Body of pancreas (tissue), 4 donors: Measurements from ENCODE around the gene DSE. TPM values are rescaled to one million over a fixed set of nuclear protein-coding genes. Genes with fewer than 3 reads are reported as not detected.
A peak's percentile ranks its signal among the peaks of the same experiment; 100 is the strongest.

Source experiments
- ATAC-seq: fragments of 150-250 bp; one replicate; pipeline ENCODE4 v1.9.1; 2016
- DNase-seq, 4 donors: peaks; one replicate each; pipeline ENCODE4 v3.0.0-alpha.2; 2019
- H3K27ac ChIP-seq, 4 donors: fragments of 200-600 bp; sonication (generic); 1 replicate in 3 of 4; 2 replicates in 1 of 4; pipeline versions ENCODE4 v1.5.1 to v1.6.1; 2016 to 2019; ENCODE audit warnings: mild to moderate bottlenecking in 1 of 4, mixed read lengths in 1 of 4, moderate library complexity in 1 of 4
- H3K27me3 ChIP-seq, 2 donors: fragments of 200-600 bp; sonication (generic); one replicate each; pipeline ENCODE4 v1.6.0; 2016; ENCODE audit warnings: mild to moderate bottlenecking in 1 of 2
- H3K36me3 ChIP-seq, 2 donors: fragments of 200-600 bp; sonication (generic); replicated peaks in 1 of 2; 2 replicates each; pipeline ENCODE4 v1.5.1; 2016; ENCODE audit warnings: low read depth in 2 of 2; ENCODE audit not compliant: insufficient read depth in 1 of 2
- H3K4me1 ChIP-seq: fragments of 200-600 bp; sonication (generic); one replicate; pipeline ENCODE4 v1.6.0; 2016
- H3K4me3 ChIP-seq, 2 donors: fragments of 200-600 bp; sonication (generic); 1 replicate in 1 of 2; 2 replicates in 1 of 2; pipeline ENCODE4 v1.5.1; 2016 to 2019
- H3K9me3 ChIP-seq, 3 donors: fragments of 200-600 bp; sonication (generic); 1 replicate in 2 of 3; 2 replicates in 1 of 3; pipeline ENCODE4 v1.5.1; 2016
- POLR2A ChIP-seq, 3 donors: fragments of 450-650 bp; IDR thresholded peaks; one replicate each; pipeline ENCODE4 v1.6.1; 2016; ENCODE audit warnings: antibody characterized with exemption in 3 of 3, mild to moderate bottlenecking in 2 of 3
- WGBS, 2 donors: methylation state at CpG; one replicate each; pipeline ENCODE4 v1.1.5; 2017; 5-methylcytosine and 5-hydroxymethylcytosine counted together
- intact Hi-C: fragments of 100-400 bp; cut with DNase I; formaldehyde crosslinking; loops from one replicate; pipeline ENCODE4 v1.15.1; 2023
- total RNA-seq, 2 donors: library from RNA; depleted of rRNA; stranded (reverse); fragments of >200 nt; gene quantifications; one replicate each; pipeline ENCODE4 v1.1.0, GENCODE V29; 2016
- TF ChIP-seq, protein P1 (sequence below), 7 experiments: fragments of 450-650 bp in 4 of 7; fragments of 200-600 bp in 3 of 7; sonication (generic) in 3 of 7; IDR thresholded peaks; one replicate each; pipeline ENCODE4 v1.5.1; 2016 to 2019; ENCODE audit warnings: antibody characterized with exemption in 7 of 7

DSE gene
- total RNA-seq, 2 donors from 2014 or later: 8.6 to 14.0 TPM

DNA sequence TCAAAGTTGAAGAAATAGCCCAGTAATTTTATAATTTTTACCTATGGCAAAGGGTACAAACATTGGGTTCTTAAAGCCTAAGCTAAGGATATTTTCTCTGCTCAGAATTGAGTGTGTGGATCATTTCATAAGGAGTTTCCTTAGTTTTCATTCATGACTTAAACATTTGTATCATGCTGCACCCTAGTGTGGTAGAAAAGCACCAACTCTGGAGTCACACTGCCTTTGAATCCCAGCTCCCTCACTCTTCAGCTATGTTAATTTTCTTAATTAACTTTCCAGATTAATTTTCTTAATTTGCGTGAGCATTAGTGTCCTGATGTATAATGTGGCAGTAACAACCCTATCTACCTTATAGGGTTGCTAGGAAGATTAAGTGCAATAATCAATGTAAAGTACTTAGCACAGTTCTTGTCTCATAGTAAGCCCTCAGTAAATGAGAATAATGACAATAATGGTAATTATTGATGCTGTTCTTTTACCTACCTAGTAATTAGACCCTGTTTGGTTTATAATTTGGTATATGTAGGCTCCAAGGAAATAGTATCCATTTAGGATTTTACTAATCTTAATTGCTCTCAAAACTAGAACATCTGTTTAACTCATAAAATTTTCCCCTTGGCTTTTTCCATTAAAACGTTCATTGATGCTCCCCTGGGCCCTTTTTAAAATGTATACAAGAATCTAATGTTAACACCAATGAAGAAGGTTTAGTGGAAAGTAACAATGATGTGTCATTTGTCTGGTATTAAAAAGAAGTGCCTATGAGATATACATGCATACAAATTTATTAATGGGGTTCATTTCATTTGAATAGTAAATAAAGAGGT is 31.6 kb downstream of the DSE start:
- H3K27me3 ChIP-seq: no peaks in the 10 kb centered on the region
- no peak for TF ChIP-seq POLR2A (IDR thresholded peaks at IDR 0.05)
- TF ChIP-seq, protein P1, sequence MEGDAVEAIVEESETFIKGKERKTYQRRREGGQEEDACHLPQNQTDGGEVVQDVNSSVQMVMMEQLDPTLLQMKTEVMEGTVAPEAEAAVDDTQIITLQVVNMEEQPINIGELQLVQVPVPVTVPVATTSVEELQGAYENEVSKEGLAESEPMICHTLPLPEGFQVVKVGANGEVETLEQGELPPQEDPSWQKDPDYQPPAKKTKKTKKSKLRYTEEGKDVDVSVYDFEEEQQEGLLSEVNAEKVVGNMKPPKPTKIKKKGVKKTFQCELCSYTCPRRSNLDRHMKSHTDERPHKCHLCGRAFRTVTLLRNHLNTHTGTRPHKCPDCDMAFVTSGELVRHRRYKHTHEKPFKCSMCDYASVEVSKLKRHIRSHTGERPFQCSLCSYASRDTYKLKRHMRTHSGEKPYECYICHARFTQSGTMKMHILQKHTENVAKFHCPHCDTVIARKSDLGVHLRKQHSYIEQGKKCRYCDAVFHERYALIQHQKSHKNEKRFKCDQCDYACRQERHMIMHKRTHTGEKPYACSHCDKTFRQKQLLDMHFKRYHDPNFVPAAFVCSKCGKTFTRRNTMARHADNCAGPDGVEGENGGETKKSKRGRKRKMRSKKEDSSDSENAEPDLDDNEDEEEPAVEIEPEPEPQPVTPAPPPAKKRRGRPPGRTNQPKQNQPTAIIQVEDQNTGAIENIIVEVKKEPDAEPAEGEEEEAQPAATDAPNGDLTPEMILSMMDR (IDR thresholded peaks at IDR 0.05): no peak
- 66 to 70% methylated on average over 2 of the region's 2 CpGs for WGBS, 2 donors
- H3K4me1 ChIP-seq: no peaks in the 10 kb centered on the region
- ATAC-seq (no peak), DNase-seq (no peak)
- H3K27ac ChIP-seq: no peak overlapping the region
- H3K36me3 ChIP-seq: no peaks in the 10 kb centered on the region
- H3K4me3 ChIP-seq: no peak overlapping the region
- intact Hi-C loops: no loop called here
- no peaks in the 10 kb centered on the region for H3K9me3 ChIP-seq

DNA sequence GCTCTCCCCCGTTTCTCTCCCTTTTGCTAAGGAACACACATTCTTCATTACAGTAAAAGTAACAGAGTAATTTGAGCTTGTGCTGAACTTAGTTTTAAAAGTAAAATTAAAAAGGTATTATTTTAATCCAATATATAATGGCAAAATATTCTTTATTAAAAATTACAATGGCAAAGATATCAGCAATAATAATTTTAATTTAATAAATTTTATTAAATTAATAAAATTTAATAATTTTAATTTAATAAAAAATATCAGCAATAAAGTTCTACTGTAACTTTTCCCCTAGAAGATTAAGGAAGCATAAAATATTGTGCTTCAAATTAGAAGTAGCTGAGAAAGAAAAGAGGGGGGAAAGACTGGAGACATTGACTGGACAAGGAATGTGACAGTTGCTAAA is 32.5 kb downstream of the DSE start:
- no peak overlapping the region for H3K4me3 ChIP-seq
- WGBS, 2 donors: 45 to 93% methylated on average over 1 of the region's 1 CpG
- no peaks in the 10 kb centered on the region for H3K27me3 ChIP-seq
- ATAC-seq: no peak
- no peak for TF ChIP-seq POLR2A (IDR thresholded peaks at IDR 0.05)
- TF ChIP-seq, protein P1 (IDR thresholded peaks at IDR 0.05): no peak
- no peaks in the 10 kb centered on the region for H3K4me1 ChIP-seq
- H3K27ac ChIP-seq: no peak overlapping the region
- H3K9me3 ChIP-seq: no peaks in the 10 kb centered on the region
- no peaks in the 10 kb centered on the region for H3K36me3 ChIP-seq
- DNase-seq: no peak
- intact Hi-C loops: no loop called here

DNA sequence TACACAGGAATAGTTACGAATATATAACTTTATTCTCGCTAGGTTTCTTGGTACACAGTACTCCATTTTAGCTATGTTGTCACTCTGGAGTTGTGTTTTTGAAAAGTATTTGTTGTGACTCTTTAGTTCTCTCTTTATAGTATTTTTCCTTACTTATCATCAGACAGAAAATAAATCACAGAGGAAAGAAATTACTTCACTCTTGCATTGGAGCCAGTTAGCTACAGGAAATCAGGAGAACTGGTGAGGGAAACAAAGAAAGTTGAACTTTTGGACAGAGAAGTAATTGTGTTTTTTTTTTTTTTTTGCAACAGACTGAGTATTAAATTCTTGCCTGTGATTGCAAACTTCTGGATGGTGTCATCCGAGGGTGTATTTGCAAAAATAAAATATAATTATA is 33.9 kb downstream of the DSE start:
- Histone ChIP-seq H3K27me3 (no peaks in the 10 kb centered on the region), H3K9me3 (no peaks in the 10 kb centered on the region), H3K36me3 (no peaks in the 10 kb centered on the region), H3K4me3 (no peak overlapping the region), H3K4me1 (no peaks in the 10 kb centered on the region), H3K27ac (no peak overlapping the region)
- intact Hi-C loops: no loop called here
- no peak for ATAC-seq
- DNase-seq: no peak
- 68 to 76% methylated on average over 3 of the region's 3 CpGs for WGBS, 2 donors
- no peak for TF ChIP-seq POLR2A (IDR thresholded peaks at IDR 0.05)
- TF ChIP-seq, protein P1 (IDR thresholded peaks at IDR 0.05): no peak

DNA sequence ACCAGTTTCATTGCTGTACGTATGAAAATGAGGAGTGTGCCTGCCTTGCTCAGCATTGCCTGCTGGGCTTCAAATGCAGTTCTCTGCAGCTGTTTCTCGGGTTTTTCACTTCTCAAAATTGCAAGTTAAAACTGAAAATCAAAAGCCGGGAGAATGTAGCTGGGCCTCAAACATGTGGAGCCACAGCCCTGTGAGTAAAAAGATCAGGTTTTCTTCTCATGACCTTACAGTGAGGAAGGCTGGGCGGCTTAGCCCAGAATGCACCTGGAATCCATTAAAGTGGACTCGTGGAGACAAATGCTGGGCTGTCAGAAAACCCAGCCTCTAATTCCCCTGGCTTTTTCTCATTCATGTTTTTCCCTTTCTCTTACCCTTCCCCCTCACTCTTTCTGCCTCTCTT is 34.4 kb downstream of the DSE start:
- Histone ChIP-seq H3K27me3 (no peaks in the 10 kb centered on the region), H3K27ac (peak overlapping the region in 1 of 4 donors; percentile 18), H3K36me3 (no peaks in the 10 kb centered on the region), H3K9me3 (no peaks in the 10 kb centered on the region), H3K4me3 (no peak overlapping the region), H3K4me1 (no peaks in the 10 kb centered on the region)
- ATAC-seq: no peak
- intact Hi-C loops: no loop called here
- DNase-seq: no peak
- WGBS, 2 donors: 56 to 66% methylated on average over 5 of the region's 5 CpGs
- no peak for TF ChIP-seq POLR2A (IDR thresholded peaks at IDR 0.05)
- TF ChIP-seq, protein P1 (IDR thresholded peaks at IDR 0.05): no peak
